Measurements from ENCODE around the gene MRPL3.
"Not testable (repeated sequence)": the region's sequence is repeated elsewhere in the genome, so short reads cannot be mapped to it uniquely, and the experiment has no call there.

Gene MRPL3

DNA sequence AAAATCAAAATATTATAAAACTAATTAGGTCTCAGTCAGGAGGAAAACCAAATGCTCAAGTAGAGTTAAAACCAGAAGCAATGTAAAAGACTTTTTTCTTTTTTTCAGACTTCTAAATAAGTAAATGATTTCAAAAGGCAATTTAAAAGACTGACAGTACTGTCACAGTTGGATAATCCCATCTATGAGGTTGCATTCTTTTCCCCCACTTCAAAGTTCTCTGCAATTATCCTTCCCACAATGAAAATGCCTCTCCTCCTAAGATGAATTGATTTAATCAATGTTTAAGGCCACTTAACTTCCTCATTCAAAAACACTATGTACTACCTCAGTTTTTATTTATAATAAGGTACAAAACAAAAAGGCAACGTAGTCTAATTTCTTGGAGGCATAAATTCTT, 8.1 kb downstream of the MRPL3 start:
- Histone ChIP-seq H3K27me3 (ENCODE audit: low read depth, low read length) (no peaks in the 10 kb centered on the region), H3K9me3 (ENCODE audit: control insufficient read depth in 1 of 2, low read length in 2 of 2) (no peaks in the 10 kb centered on the region), H3K4me1 (ENCODE audit: control insufficient read depth in 1 of 2, insufficient read depth in 2 of 2, low read length in 2 of 2) (no peaks in the 10 kb centered on the region), H3K4me3 (ENCODE audit: low read depth in 1 of 2, low read length in 2 of 2) (no peak overlapping the region), H3K36me3 (ENCODE audit: control insufficient read depth in 1 of 2, insufficient read depth in 2 of 2, low read length in 2 of 2) (peaks cover 32 to 64% of the 10 kb centered on the region in 2 donors), H3K27ac (ENCODE audit: low read length) (no peak overlapping the region)

DNA sequence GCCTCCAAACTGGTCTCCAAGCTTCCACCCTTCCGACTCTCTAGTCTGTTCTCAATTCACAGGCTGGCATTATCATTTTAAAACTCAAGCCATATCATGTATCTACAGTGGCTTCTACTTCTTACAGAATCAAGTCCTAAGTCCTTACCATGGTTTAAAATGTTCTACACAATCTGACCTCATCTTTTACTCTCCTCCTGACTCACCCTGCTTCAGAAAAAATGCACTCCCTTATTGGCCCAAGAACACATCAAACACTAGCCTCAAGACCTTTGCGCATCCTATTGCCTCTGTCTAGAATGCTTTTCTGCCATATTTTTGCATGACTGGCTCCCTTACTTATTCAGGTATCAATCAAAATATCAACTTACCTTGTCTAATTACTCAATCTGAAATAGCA, 11.0 kb downstream of the MRPL3 start:
- Histone ChIP-seq H3K36me3 (ENCODE audit: control insufficient read depth in 1 of 2, insufficient read depth in 2 of 2, low read length in 2 of 2) (peaks cover 29 to 54% of the 10 kb centered on the region in 2 donors), H3K27ac (ENCODE audit: low read length) (no peak overlapping the region), H3K4me3 (ENCODE audit: low read depth in 1 of 2, low read length in 2 of 2) (no peak overlapping the region), H3K9me3 (ENCODE audit: control insufficient read depth in 1 of 2, low read length in 2 of 2) (no peaks in the 10 kb centered on the region), H3K27me3 (ENCODE audit: low read depth, low read length) (no peaks in the 10 kb centered on the region), H3K4me1 (ENCODE audit: control insufficient read depth in 1 of 2, insufficient read depth in 2 of 2, low read length in 2 of 2) (no peaks in the 10 kb centered on the region)

DNA sequence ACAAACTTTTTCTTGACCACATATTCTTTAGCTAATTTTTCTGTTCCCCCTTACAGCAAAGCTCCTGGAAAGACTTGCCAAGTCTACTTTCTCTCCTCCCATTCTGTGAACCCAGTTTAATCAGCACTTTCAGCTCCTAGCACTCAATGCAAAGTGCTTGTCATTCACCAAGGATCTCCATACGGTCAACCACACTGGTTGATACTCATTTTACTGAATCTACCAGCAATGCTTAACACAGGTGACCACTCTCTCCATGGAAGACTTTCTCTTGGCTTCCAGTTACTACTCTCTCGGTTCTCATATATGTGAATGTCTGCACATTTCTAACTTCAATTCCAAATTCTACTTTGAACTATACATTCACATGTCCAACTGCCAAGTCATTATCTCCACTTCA, 11.7 kb downstream of the MRPL3 start:
- no peaks in the 10 kb centered on the region for H3K9me3 ChIP-seq (ENCODE audit: control insufficient read depth in 1 of 2, low read length in 2 of 2)

DNA sequence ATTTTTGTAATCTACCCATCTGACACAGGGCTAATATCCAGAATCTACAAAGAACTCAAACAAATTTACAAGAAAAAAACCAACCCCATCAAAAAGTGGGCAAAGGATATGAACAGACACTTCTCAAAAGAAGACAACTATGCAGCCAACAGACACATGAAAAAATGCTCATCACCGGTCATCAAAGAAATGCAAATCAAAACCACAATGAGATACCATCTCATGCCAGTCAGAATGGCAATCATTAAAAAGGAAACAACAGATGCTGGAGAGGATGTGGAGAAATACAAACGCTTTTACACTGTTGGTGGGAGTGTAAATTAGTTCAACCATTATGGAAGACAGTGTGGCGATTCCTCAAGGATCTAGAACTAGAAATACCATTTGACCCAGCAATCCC, 16.2 kb downstream of the MRPL3 start:
- H3K27me3 ChIP-seq (ENCODE audit: low read depth, low read length); H3K4me3 ChIP-seq (ENCODE audit: low read depth in 1 of 2, low read length in 2 of 2); H3K27ac ChIP-seq (ENCODE audit: low read length); H3K9me3 ChIP-seq (ENCODE audit: control insufficient read depth in 1 of 2, low read length in 2 of 2); H3K4me1 ChIP-seq (ENCODE audit: control insufficient read depth in 1 of 2, insufficient read depth in 2 of 2, low read length in 2 of 2): not testable (repeated sequence)
- peaks cover 12 to 42% of the 10 kb centered on the region in 2 donors for H3K36me3 ChIP-seq (ENCODE audit: control insufficient read depth in 1 of 2, insufficient read depth in 2 of 2, low read length in 2 of 2)

More for the DNA sequence above, 11.7 kb downstream of the MRPL3 start:
- Histone ChIP-seq H3K27ac (ENCODE audit: low read length) (no peak overlapping the region), H3K36me3 (ENCODE audit: control insufficient read depth in 1 of 2, insufficient read depth in 2 of 2, low read length in 2 of 2) (peaks cover 23 to 49% of the 10 kb centered on the region in 2 donors), H3K27me3 (ENCODE audit: low read depth, low read length) (no peaks in the 10 kb centered on the region), H3K4me1 (ENCODE audit: control insufficient read depth in 1 of 2, insufficient read depth in 2 of 2, low read length in 2 of 2) (no peaks in the 10 kb centered on the region), H3K4me3 (ENCODE audit: low read depth in 1 of 2, low read length in 2 of 2) (no peak overlapping the region)

DNA sequence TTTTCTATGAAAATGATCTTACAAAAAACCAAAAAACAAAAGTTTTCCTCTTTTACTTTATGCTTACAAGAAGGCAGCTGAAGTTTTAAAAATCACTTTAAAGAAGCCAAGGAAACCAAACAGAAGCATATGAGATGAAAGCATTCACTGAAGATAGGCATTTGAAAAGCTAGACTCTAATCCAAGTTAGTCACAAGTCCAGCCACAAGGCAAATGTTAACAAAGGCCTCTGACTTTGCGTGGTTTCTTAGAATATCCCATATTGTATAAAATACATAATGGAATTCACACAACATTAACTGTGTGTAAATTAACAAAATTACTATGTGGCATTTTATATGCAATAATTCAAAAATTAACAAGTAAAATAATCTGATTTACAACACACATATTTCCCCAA, 17.7 kb downstream of the MRPL3 start:
- Histone ChIP-seq H3K36me3 (ENCODE audit: control insufficient read depth in 1 of 2, insufficient read depth in 2 of 2, low read length in 2 of 2) (peaks cover 12 to 32% of the 10 kb centered on the region in 2 donors), H3K27ac (ENCODE audit: low read length) (no peak overlapping the region), H3K4me1 (ENCODE audit: control insufficient read depth in 1 of 2, insufficient read depth in 2 of 2, low read length in 2 of 2) (peaks cover 0 to 3% of the 10 kb centered on the region in 2 donors), H3K27me3 (ENCODE audit: low read depth, low read length) (no peaks in the 10 kb centered on the region), H3K4me3 (ENCODE audit: low read depth in 1 of 2, low read length in 2 of 2) (no peak overlapping the region), H3K9me3 (ENCODE audit: control insufficient read depth in 1 of 2, low read length in 2 of 2) (no peaks in the 10 kb centered on the region)

DNA sequence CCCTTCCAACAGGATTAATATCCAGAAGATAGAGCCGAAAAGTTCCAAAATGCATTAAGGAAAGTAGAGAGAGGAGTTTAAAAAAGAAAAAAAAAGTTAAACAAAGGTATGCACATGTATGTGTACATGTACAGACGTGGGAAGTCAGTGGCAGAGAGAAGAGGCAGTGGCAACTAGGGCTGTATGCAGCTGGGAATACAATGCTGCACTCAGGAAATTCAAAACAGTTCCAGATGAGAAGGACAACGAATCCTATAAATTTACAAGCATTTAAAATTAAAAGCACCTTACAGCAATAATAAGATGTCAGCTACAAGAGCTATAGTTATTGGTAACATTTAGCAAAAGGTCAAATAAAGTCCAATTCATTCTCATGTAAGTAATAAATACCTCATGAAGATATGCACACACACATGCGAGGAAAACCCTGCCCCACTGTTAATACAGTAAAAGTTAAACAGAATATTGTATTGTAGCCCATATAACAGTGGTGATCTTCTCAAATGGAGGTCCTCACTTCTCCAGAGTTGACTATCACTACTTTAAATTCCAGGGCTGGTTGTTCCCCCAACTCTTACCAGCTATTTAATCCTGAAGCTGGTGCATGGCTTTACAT, 18.2 kb downstream of the MRPL3 start:
- H3K4me3 ChIP-seq (ENCODE audit: low read depth in 1 of 2, low read length in 2 of 2) = no peak overlapping the region
- H3K4me1 ChIP-seq (ENCODE audit: control insufficient read depth in 1 of 2, insufficient read depth in 2 of 2, low read length in 2 of 2) = peaks cover 0 to 3% of the 10 kb centered on the region in 2 donors
- no peaks in the 10 kb centered on the region for H3K27me3 ChIP-seq (ENCODE audit: low read depth, low read length)
- H3K36me3 ChIP-seq (ENCODE audit: control insufficient read depth in 1 of 2, insufficient read depth in 2 of 2, low read length in 2 of 2) = peaks cover 12 to 28% of the 10 kb centered on the region in 2 donors
- H3K9me3 ChIP-seq (ENCODE audit: control insufficient read depth in 1 of 2, low read length in 2 of 2) = no peaks in the 10 kb centered on the region
- H3K27ac ChIP-seq (ENCODE audit: low read length) = no peak overlapping the region

DNA sequence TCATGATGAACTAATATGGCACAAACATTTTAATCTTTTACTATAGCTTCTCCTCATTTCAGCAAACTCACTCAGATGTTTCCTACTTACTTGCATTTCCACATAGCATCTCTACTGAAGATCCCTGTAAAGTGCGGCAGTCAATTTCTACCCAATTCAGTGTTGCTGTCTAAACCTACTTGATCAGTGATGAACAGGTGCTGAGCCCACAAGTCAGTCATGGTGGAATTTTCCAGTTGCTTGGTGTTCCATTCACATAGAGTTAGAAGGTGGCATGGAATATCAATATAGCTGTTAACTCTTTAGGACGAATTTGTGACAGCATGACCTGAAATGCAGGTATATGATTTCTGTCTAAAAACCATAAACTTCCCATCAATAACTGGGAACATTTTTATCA, 22.7 kb downstream of the MRPL3 start:
- no peaks in the 10 kb centered on the region for H3K27me3 ChIP-seq (ENCODE audit: low read depth, low read length)
- H3K27ac ChIP-seq (ENCODE audit: low read length) = no peak overlapping the region
- H3K36me3 ChIP-seq (ENCODE audit: control insufficient read depth in 1 of 2, insufficient read depth in 2 of 2, low read length in 2 of 2) = peaks cover 11 to 14% of the 10 kb centered on the region in 2 donors
- no peaks in the 10 kb centered on the region for H3K9me3 ChIP-seq (ENCODE audit: control insufficient read depth in 1 of 2, low read length in 2 of 2)
- no peaks in the 10 kb centered on the region for H3K4me1 ChIP-seq (ENCODE audit: control insufficient read depth in 1 of 2, insufficient read depth in 2 of 2, low read length in 2 of 2)
- no peak overlapping the region for H3K4me3 ChIP-seq (ENCODE audit: low read depth in 1 of 2, low read length in 2 of 2)

DNA sequence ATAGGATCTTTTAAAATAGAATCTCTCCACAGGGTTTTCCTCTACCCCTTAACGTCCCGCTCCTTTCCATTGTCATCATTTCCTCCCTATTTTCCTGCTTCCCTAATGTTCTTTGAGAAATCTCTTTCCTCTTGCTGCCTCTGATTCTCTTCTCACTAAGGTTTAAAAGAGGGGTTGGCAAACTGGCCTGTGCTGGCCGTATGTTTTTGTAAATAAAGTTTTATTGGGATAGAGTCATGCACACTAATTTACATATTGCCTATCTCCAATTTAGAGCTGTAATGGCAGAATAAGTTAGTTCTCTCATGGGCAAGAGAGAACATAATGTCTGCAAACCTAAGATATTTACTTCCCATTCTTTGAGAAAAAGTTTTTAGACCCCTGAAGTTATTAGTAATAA, 25.0 kb downstream of the MRPL3 start:
- no peak overlapping the region for H3K4me3 ChIP-seq (ENCODE audit: low read depth in 1 of 2, low read length in 2 of 2)
- no peak overlapping the region for H3K27ac ChIP-seq (ENCODE audit: low read length)
- H3K27me3 ChIP-seq (ENCODE audit: low read depth, low read length) = no peaks in the 10 kb centered on the region
- H3K36me3 ChIP-seq (ENCODE audit: control insufficient read depth in 1 of 2, insufficient read depth in 2 of 2, low read length in 2 of 2) = peaks cover 5 to 6% of the 10 kb centered on the region in 2 donors
- H3K9me3 ChIP-seq (ENCODE audit: control insufficient read depth in 1 of 2, low read length in 2 of 2) = no peaks in the 10 kb centered on the region
- no peaks in the 10 kb centered on the region for H3K4me1 ChIP-seq (ENCODE audit: control insufficient read depth in 1 of 2, insufficient read depth in 2 of 2, low read length in 2 of 2)

DNA sequence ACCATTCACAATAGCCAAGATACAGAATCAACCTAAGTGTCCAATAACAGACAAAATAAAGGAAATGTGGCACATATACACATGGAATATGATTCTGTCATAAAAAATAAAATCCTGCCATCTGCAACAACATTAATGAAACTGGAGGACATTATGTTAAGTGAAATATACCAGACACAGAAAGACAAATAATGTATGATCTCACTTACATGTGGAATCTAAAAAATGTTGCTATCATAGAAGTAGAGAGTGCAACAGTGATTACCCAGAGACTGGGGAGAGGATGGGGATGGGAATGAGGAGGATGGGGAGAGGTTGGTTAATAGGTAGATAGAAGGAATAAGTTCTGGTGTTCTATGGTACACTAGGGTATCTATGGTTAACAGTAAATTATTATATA, 28.7 kb downstream of the MRPL3 start:
- Histone ChIP-seq H3K4me1 (ENCODE audit: control insufficient read depth in 1 of 2, insufficient read depth in 2 of 2, low read length in 2 of 2) (no peaks in the 10 kb centered on the region), H3K36me3 (ENCODE audit: control insufficient read depth in 1 of 2, insufficient read depth in 2 of 2, low read length in 2 of 2) (peaks cover 21 to 25% of the 10 kb centered on the region in 2 donors), H3K4me3 (ENCODE audit: low read depth in 1 of 2, low read length in 2 of 2) (no peak overlapping the region), H3K27ac (ENCODE audit: low read length) (no peak overlapping the region), H3K9me3 (ENCODE audit: control insufficient read depth in 1 of 2, low read length in 2 of 2) (no peaks in the 10 kb centered on the region), H3K27me3 (ENCODE audit: low read depth, low read length) (no peaks in the 10 kb centered on the region)

DNA sequence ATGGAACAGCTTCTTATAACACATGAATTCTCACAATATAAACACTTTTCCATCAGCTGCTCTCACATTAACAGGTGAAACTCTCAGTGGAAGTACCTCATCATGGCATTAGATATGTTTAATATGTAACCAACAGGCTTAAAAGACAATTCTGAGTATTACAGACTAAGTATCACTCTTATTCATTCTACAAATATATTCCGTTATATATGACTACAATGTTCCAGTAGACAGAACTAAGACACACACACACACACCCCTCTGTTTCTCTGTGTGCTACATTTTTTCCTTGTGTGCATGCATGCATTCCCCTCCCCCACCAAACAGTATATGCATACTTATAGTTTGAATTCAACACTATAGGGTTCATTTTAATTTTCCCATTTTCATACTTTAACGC, 32.4 kb downstream of the MRPL3 start:
- H3K27me3 ChIP-seq (ENCODE audit: low read depth, low read length) = no peaks in the 10 kb centered on the region
- H3K36me3 ChIP-seq (ENCODE audit: control insufficient read depth in 1 of 2, insufficient read depth in 2 of 2, low read length in 2 of 2) = peaks cover 26 to 44% of the 10 kb centered on the region in 2 donors
- no peak overlapping the region for H3K27ac ChIP-seq (ENCODE audit: low read length)
- no peaks in the 10 kb centered on the region for H3K9me3 ChIP-seq (ENCODE audit: control insufficient read depth in 1 of 2, low read length in 2 of 2)
- no peaks in the 10 kb centered on the region for H3K4me1 ChIP-seq (ENCODE audit: control insufficient read depth in 1 of 2, insufficient read depth in 2 of 2, low read length in 2 of 2)
- no peak overlapping the region for H3K4me3 ChIP-seq (ENCODE audit: low read depth in 1 of 2, low read length in 2 of 2)

DNA sequence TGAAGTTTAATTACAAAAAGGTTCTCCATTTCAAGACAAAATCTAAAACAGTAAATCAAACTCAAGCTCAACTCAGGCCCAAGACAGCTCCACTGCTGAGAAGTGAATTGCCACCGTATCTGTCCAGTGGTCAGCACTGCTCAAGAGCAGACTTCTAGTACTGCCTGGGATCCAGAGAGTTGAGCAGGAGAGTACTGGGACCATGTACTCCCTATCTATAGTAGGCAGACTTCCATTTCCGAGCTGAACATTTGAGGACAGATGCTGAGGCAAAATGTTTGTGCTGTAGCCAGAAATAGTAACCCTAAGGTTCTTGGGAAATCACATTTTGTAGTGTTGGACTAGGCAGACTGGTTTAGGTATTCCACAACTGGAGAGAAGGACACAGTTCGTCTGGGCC, 44.1 kb downstream of the MRPL3 start:
- Histone ChIP-seq H3K27ac (ENCODE audit: low read length) (no peak overlapping the region), H3K4me1 (ENCODE audit: control insufficient read depth in 1 of 2, insufficient read depth in 2 of 2, low read length in 2 of 2) (no peaks in the 10 kb centered on the region), H3K27me3 (ENCODE audit: low read depth, low read length) (no peaks in the 10 kb centered on the region), H3K4me3 (ENCODE audit: low read depth in 1 of 2, low read length in 2 of 2) (no peak overlapping the region), H3K36me3 (ENCODE audit: control insufficient read depth in 1 of 2, insufficient read depth in 2 of 2, low read length in 2 of 2) (peaks cover 15 to 16% of the 10 kb centered on the region in 2 donors), H3K9me3 (ENCODE audit: control insufficient read depth in 1 of 2, low read length in 2 of 2) (no peaks in the 10 kb centered on the region)

DNA sequence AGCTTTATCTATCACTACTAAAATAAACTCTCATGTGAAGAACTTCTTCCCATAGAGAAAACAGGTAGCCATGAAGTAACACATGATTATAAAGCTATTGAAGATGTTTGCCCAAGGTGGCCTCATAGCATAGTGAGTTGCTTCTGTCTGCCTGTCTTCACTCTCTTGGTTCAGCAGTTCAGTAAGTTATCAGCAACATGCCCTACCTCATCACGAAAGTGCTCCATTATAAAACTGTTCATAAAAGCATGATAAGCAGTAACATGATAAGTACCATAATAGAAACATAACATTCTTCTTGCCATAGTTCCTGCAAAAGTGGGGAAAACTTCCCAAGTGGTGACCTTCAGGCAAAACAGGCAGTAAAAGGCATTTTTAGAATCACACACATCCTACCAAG, 45.6 kb downstream of the MRPL3 start:
- no peak overlapping the region for H3K27ac ChIP-seq (ENCODE audit: low read length)
- no peak overlapping the region for H3K4me3 ChIP-seq (ENCODE audit: low read depth in 1 of 2, low read length in 2 of 2)
- no peaks in the 10 kb centered on the region for H3K27me3 ChIP-seq (ENCODE audit: low read depth, low read length)
- H3K9me3 ChIP-seq (ENCODE audit: control insufficient read depth in 1 of 2, low read length in 2 of 2) = no peaks in the 10 kb centered on the region
- no peaks in the 10 kb centered on the region for H3K4me1 ChIP-seq (ENCODE audit: control insufficient read depth in 1 of 2, insufficient read depth in 2 of 2, low read length in 2 of 2)
- H3K36me3 ChIP-seq (ENCODE audit: control insufficient read depth in 1 of 2, insufficient read depth in 2 of 2, low read length in 2 of 2) = peaks cover 8 to 10% of the 10 kb centered on the region in 2 donors
